Measurements from ENCODE around the gene GSDMA.

GSDMA gene

GRCh38 chr17:39921323-39921722 lies 41.5 kb upstream of the GSDMA start:
- in situ Hi-C loops (cut with MboI; ENCODE audit: low pct_unique_long_range_greater_than_20kb, low sequenced_read_pairs, unreplicated experiment), result no loop called here
- no peak for DNase-seq (ENCODE audit: low spot score)
- no peak for TF ChIP-seq CTCF (IDR thresholded peaks at IDR 0.05; ENCODE audit: extremely low read depth, insufficient read depth, missing control alignments)

- no peak for TF ChIP-seq CTCF (IDR thresholded peaks at IDR 0.05; ENCODE audit: extremely low read depth, insufficient read depth, missing control alignments)
- in situ Hi-C loops (cut with MboI; ENCODE audit: low pct_unique_long_range_greater_than_20kb, low sequenced_read_pairs, unreplicated experiment), result no loop called here
- DNase-seq (ENCODE audit: low spot score), result no peak
Observed at GRCh38 chr17:39922006-39922405, 40.8 kb upstream of the GSDMA start.

GRCh38 chr17:39923230-39923629 lies 39.6 kb upstream of the GSDMA start:
- in situ Hi-C loops (cut with MboI; ENCODE audit: low pct_unique_long_range_greater_than_20kb, low sequenced_read_pairs, unreplicated experiment), result no loop called here
- no peak for TF ChIP-seq CTCF (IDR thresholded peaks at IDR 0.05; ENCODE audit: extremely low read depth, insufficient read depth, missing control alignments)
- DNase-seq (ENCODE audit: low spot score), result no peak

- TF ChIP-seq CTCF (IDR thresholded peaks at IDR 0.05; ENCODE audit: extremely low read depth, insufficient read depth, missing control alignments), result no peak
Observed at GRCh38 chr17:39923836-39924690, 38.7 kb upstream of the GSDMA start.

GRCh38 chr17:39924691-39925055 lies 38.1 kb upstream of the GSDMA start:
- no peak for TF ChIP-seq CTCF (IDR thresholded peaks at IDR 0.05; ENCODE audit: extremely low read depth, insufficient read depth, missing control alignments)
- in situ Hi-C loops (cut with MboI; ENCODE audit: low pct_unique_long_range_greater_than_20kb, low sequenced_read_pairs, unreplicated experiment), result no loop called here
- DNase-seq (ENCODE audit: low spot score), result no peak

More at GRCh38 chr17:39923836-39924690, 38.7 kb upstream of the GSDMA start:
- no peak for DNase-seq (ENCODE audit: low spot score)
- in situ Hi-C loops (cut with MboI; ENCODE audit: low pct_unique_long_range_greater_than_20kb, low sequenced_read_pairs, unreplicated experiment), result no loop called here

GRCh38 chr17:39925282-39926134 lies 37.3 kb upstream of the GSDMA start:
- no peak for DNase-seq (ENCODE audit: low spot score)
- TF ChIP-seq CTCF (IDR thresholded peaks at IDR 0.05; ENCODE audit: extremely low read depth, insufficient read depth, missing control alignments), result no peak
- in situ Hi-C loops (cut with MboI; ENCODE audit: low pct_unique_long_range_greater_than_20kb, low sequenced_read_pairs, unreplicated experiment), result no loop called here
